Mucosa of rectum (tissue), 2 donors: ENCODE results near the gene ARHGAP6.

ENCODE experiments used
- H3K27ac ChIP-seq, 2 donors: one replicate each; pipeline ENCODE4 v1.7.0; 2013; ENCODE audit warnings: inconsistent platforms in 2 of 2, low read depth in 2 of 2, low read length in 2 of 2
- H3K27me3 ChIP-seq, 2 donors: one replicate each; pipeline ENCODE4 v1.7.0; 2013; ENCODE audit warnings: low read length in 2 of 2; ENCODE audit not compliant: control insufficient read depth in 2 of 2, insufficient read depth in 2 of 2
- H3K36me3 ChIP-seq, 2 donors: one replicate each; pipeline ENCODE4 v1.7.0; 2013; ENCODE audit warnings: low read length in 2 of 2; ENCODE audit not compliant: control insufficient read depth in 2 of 2, insufficient read depth in 2 of 2
- H3K4me1 ChIP-seq, 2 donors: one replicate each; pipeline ENCODE4 v1.7.0; 2013; ENCODE audit warnings: low read length in 2 of 2, mild to moderate bottlenecking in 1 of 2; ENCODE audit not compliant: control insufficient read depth in 2 of 2, insufficient read depth in 2 of 2
- H3K4me3 ChIP-seq, 2 donors: one replicate each; pipeline ENCODE4 v1.7.0; 2013; ENCODE audit warnings: low read length in 2 of 2
- H3K9ac ChIP-seq, 2 donors: one replicate each; pipeline ENCODE4 v1.7.0; 2013; ENCODE audit warnings: low read length in 2 of 2, low read depth in 1 of 2, mild to moderate bottlenecking in 1 of 2
- H3K9me3 ChIP-seq, 2 donors: one replicate each; pipeline ENCODE4 v1.7.0; 2013; ENCODE audit warnings: low read length in 2 of 2; ENCODE audit not compliant: control insufficient read depth in 2 of 2
- donor health status: healthy.
- donor health status: Normal muscosa, but diverticular disease.

Gene ARHGAP6

DNA sequence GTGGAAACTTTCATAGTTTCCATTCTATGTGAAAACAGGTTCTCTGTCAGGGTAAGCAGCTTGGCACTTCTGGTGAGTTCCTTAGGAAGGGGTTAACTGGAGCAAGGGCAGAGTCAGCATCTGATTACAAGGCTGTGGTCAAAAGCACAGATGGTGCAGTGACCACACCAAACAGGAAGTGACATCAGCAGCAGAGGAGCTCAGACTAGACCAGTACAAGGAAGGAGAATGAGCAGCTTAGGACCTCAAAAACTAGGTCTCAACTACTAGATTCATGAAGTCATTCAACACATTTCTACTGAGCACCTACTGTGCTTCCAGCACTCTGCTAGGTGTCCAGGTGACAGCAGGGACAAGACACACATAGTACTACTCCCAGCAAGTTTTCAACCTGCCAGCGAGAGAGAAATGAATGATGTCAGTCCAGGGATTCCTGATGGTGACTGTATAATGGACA, 242.3 kb downstream of the ARHGAP6 start:
- H3K27me3 ChIP-seq = peaks cover 2 to 3% of the 10 kb centered on the region in 2 donors
- no peak overlapping the region for H3K9ac ChIP-seq
- H3K4me1 ChIP-seq = peaks cover 0 to 6% of the 10 kb centered on the region in 2 donors
- H3K36me3 ChIP-seq = no peaks in the 10 kb centered on the region
- no peaks in the 10 kb centered on the region for H3K9me3 ChIP-seq
- peak overlapping the region in 1 of 2 donors; percentile 24 for H3K27ac ChIP-seq
- no peak overlapping the region for H3K4me3 ChIP-seq

DNA sequence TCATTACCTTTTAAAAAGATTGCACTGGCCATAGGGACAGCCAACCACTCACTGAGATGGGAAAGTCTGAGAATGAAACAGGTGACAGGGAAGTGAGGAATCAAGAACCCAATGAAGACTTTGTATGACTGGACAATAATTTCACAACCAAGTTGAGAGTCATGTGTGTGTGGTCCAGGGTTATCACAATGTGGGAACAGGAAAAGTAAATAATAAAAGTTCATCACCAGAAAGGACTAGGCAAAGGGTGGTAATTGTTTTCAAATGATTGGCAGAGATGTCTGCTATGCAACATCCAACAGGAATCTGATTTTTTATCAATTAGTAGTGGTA, 243.2 kb downstream of the ARHGAP6 start:
- H3K9me3 ChIP-seq = no peaks in the 10 kb centered on the region
- no peak overlapping the region for H3K4me3 ChIP-seq
- H3K36me3 ChIP-seq = no peaks in the 10 kb centered on the region
- peaks cover 0 to 3% of the 10 kb centered on the region in 2 donors for H3K4me1 ChIP-seq
- H3K9ac ChIP-seq = no peak overlapping the region
- H3K27me3 ChIP-seq = peaks cover 2 to 3% of the 10 kb centered on the region in 2 donors
- no peak overlapping the region for H3K27ac ChIP-seq

DNA sequence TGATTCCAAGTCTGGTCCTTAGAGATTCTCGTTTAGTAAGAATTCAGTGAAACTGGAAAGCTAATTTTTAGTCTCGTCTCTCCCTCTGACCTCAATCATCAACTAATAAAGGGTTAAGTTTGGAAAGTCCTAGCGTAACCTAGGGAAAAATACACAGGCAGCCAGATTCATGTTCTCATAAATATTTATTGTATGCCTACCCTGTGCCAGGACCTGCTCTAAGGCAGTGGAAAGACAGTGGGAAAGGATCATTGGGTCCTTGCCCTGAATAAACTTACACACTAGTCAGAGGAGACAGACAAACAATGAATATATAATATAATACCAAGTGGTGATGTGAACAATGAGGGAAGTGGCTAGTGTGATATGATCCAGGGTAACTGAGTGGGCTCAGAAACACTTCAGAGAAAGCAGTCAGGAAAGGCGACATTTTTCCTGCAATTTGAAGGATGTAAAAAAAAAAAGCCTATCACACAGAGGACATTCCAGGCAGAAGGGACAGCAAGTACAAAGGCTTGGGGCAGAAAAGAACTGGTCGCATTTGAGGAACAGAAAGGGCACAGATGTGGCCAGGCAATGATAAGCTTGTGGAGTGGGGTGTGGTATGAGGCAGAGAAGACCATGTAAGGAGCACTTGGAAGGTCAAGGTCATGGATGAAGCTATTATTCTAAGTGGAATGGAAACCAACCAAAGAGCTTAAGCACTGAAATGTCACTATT, 243.8 kb downstream of the ARHGAP6 start:
- no peak overlapping the region for H3K27ac ChIP-seq
- H3K36me3 ChIP-seq = no peaks in the 10 kb centered on the region
- peaks cover 0 to 3% of the 10 kb centered on the region in 2 donors for H3K4me1 ChIP-seq
- no peaks in the 10 kb centered on the region for H3K9me3 ChIP-seq
- peaks cover under 1 to 3% of the 10 kb centered on the region in 2 donors for H3K27me3 ChIP-seq
- no peak overlapping the region for H3K4me3 ChIP-seq
- no peak overlapping the region for H3K9ac ChIP-seq

DNA sequence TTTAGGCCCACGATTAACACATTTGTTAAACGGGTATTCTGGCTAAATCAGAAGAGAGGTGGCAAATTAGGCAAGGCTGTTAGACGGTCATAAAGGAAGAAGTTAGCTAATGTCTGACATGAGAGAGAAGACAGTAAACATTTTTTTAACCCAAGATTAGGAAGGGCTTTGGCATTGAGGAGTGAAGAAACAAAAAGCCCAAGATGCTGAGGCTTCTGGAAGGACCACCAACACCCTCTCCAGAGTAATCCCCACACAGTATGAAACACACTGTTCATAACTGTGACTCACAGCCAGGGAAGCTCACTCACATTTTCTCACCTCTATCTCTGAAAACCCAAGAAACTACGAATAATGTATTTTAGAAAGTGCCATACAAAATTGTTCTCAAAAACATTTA, 244.9 kb downstream of the ARHGAP6 start:
- Histone ChIP-seq H3K27ac (peak overlapping the region in 1 of 2 donors; percentile 2), H3K36me3 (no peaks in the 10 kb centered on the region), H3K4me1 (peaks cover 0 to 3% of the 10 kb centered on the region in 2 donors), H3K9ac (no peak overlapping the region), H3K9me3 (no peaks in the 10 kb centered on the region), H3K4me3 (no peak overlapping the region), H3K27me3 (peaks cover 0 to 3% of the 10 kb centered on the region in 2 donors)

DNA sequence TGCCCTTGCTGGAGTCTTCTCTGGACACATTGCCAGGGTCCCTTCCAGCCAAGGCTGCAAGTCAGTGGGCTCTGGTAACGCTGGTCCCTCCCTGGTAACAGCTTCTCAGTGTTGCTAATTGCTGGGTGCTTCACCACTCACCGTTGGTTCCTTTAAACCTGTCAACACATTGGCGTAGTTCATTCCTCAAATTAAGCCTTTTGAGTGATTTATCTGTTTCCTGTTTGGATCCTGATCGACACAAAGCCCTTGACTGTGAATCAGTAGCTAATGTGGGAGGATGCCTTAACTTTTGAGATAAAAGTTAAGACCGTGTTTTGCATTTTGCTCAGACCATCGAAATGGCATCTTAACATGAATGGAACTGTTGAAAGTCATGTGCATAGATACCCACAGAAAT, 246.6 kb downstream of the ARHGAP6 start:
- Histone ChIP-seq H3K9me3 (no peaks in the 10 kb centered on the region), H3K9ac (no peak overlapping the region), H3K27me3 (no peaks in the 10 kb centered on the region)

GRCh38 chrX:11416600-11416999, 249.1 kb downstream of the ARHGAP6 start:
- H3K36me3 ChIP-seq = no peaks in the 10 kb centered on the region
- H3K27me3 ChIP-seq = no peaks in the 10 kb centered on the region
- H3K4me3 ChIP-seq = no peak overlapping the region
- no peaks in the 10 kb centered on the region for H3K9me3 ChIP-seq
- H3K4me1 ChIP-seq = no peaks in the 10 kb centered on the region
- no peak overlapping the region for H3K9ac ChIP-seq
- H3K27ac ChIP-seq = no peak overlapping the region

More for the DNA sequence above, 246.6 kb downstream of the ARHGAP6 start:
- peaks cover 0 to 3% of the 10 kb centered on the region in 2 donors for H3K4me1 ChIP-seq
- H3K4me3 ChIP-seq = no peak overlapping the region
- H3K36me3 ChIP-seq = no peaks in the 10 kb centered on the region
- H3K27ac ChIP-seq = no peak overlapping the region

DNA sequence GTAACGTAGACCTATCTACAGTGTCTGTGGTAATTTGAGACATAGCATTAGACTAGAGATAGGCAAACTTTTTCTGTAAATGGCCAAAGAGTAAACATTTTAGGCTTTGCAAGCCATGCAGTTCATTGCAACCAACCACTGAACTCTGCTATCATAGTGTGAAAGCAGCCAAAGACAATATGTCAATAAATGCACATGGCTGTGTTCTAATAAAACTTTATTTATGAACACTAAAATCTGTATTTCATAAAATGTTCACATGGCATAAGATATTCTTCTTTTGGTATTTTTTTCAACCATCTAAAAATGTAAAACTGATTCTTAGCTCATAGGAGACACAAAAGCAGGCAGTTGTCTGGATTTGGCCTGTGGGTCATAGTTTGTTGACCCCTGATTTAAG, 251.6 kb downstream of the ARHGAP6 start:
- Histone ChIP-seq H3K9me3 (no peaks in the 10 kb centered on the region), H3K4me1 (no peaks in the 10 kb centered on the region), H3K4me3 (no peak overlapping the region), H3K9ac (no peak overlapping the region), H3K27me3 (no peaks in the 10 kb centered on the region), H3K36me3 (no peaks in the 10 kb centered on the region), H3K27ac (no peak overlapping the region)

DNA sequence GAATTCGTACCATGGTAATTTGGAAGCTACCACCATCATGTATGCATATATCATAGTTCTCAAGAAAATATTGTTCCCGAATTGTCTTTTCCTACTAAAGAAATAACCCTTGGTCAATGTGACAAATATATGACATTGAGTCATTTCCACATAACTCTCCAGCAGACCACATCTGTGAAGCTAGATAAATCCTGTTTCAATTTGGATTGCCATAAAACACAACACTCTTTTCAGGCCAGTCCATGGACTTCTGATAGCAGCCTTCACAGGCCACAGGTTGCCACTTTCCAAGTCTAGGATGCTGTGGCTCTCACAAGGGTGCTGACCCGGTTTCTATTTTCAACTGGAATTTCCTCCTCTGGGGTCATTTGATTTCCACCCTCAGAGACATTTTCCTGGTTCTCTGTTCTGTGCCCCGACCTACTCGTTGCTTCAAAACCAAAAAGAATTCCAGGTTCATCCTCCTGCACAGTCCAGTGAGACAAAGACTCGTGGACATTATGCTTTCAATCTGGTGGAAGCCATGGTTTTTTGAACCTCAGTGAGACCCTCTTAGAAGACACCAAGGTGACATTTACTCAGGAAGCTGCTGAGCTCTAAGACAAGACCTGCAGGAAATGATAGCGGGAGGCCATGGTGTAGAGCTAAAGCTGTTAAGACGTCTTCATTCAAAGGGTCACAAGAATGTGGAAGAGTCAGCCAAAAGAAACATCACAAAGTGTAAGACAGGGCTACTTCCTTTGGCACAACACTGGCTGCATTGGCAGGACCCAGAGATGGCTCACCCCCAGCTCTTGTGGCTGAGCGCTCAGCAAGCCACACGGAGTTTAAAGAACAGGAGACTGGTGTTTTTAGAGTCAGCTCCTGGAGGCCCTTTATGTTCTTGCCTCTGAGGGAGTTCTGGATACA, 252.8 kb downstream of the ARHGAP6 start:
- H3K27ac ChIP-seq = no peak overlapping the region
- H3K27me3 ChIP-seq = no peaks in the 10 kb centered on the region
- H3K4me1 ChIP-seq = no peaks in the 10 kb centered on the region
- H3K9me3 ChIP-seq = no peaks in the 10 kb centered on the region
- H3K36me3 ChIP-seq = no peaks in the 10 kb centered on the region
- no peak overlapping the region for H3K4me3 ChIP-seq
- H3K9ac ChIP-seq = no peak overlapping the region

DNA sequence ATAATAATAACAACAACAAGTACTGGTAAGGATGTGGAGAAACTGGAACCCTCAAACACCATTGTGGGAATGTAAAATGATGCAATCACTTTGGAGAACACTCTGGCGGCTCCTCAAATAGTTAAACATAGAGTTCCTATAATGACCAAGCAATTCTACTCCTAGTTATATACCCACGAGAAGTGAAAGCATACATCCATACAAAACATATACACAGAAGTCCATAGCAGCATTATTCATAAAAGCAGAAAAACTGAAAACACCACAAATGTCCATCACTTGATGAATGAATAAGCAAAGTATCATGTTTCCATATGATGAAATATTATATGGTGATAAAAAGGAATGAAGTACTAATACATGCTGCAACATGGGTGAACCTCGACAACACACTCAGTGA, 255.8 kb downstream of the ARHGAP6 start:
- Histone ChIP-seq H3K9me3 (no peaks in the 10 kb centered on the region), H3K9ac (no peak overlapping the region), H3K27me3 (no peaks in the 10 kb centered on the region), H3K27ac (no peak overlapping the region), H3K4me1 (no peaks in the 10 kb centered on the region), H3K4me3 (no peak overlapping the region), H3K36me3 (no peaks in the 10 kb centered on the region)

DNA sequence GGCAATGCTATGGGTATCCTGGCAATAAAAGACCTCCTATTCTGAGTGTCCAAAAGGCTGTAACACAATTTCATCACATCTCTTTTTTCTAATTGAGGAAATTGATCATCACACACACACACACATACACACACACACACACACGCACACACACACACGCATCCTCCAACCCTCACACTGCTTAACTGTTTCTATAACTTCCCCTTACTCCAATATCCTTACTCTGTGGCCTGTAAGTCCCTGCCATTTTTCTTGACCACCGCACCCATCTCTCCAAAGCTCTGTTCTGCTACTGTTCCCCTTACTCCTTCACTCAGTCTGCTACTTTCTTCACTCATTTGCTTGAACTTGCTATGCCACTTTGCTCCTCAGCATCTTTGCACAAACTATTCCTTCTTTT, 256.9 kb downstream of the ARHGAP6 start:
- Histone ChIP-seq H3K9me3 (no peaks in the 10 kb centered on the region), H3K36me3 (no peaks in the 10 kb centered on the region), H3K27me3 (no peaks in the 10 kb centered on the region), H3K4me1 (no peaks in the 10 kb centered on the region), H3K4me3 (no peak overlapping the region), H3K27ac (no peak overlapping the region), H3K9ac (no peak overlapping the region)
